Measurements from ENCODE around the gene MIA3. TPM values are rescaled to one million over a fixed set of nuclear protein-coding genes. Genes with fewer than 3 reads are reported as not detected.

MIA3 gene
- total and polyA plus RNA-seq, 9 of the 15 experiments (the other 6 are each of a cell fraction or from before 2014, with no cell fraction given) = 21.6 to 89.4 (median 40.8) TPM

DNA sequence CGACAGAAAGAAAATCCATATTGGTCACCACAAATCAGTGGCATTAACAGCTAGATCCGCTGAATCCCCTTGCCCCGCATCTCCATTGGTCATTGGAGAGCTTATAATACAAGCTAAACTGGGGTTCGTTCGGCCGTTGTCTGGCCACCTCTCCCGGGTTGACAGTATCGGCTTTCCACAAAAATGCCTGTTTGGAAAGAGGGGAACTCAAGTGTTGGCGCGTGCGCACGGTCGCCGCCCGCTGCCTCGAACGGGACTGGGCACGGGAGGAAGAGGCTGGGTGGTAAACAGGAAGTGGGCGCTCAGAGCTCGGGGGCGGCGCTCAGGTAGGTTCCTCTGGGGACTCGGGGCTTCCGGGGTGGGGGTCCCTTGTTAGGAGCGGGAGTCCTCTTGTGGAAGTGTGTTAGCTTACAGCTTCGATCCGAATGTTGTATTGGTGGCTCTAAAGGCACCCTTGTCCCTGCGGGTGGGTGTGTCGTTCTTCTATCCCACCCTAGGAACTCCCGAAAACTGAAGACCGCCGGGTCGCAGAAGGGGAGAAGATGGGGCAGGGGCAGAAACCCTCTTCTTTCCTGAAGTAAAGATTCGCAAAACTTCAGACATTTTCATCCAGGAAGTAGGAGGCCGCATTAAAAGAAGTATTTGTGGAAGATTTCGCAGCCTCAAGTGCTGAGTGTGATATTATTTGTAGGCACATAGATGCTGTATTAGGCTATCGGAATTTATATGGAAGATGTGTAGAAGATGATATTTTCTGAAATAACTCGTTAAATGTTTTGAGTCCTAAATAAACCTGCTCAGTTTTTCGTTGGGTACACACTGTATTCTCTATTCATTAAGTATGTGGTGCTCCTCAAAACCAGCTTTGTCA, 95.4 kb downstream of the MIA3 start (continued):
- TF ChIP-seq, protein P1, sequence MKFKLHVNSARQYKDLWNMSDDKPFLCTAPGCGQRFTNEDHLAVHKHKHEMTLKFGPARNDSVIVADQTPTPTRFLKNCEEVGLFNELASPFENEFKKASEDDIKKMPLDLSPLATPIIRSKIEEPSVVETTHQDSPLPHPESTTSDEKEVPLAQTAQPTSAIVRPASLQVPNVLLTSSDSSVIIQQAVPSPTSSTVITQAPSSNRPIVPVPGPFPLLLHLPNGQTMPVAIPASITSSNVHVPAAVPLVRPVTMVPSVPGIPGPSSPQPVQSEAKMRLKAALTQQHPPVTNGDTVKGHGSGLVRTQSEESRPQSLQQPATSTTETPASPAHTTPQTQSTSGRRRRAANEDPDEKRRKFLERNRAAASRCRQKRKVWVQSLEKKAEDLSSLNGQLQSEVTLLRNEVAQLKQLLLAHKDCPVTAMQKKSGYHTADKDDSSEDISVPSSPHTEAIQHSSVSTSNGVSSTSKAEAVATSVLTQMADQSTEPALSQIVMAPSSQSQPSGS (CRISPR knock-in tag; IDR thresholded peaks at IDR 0.05) = no peak
- TF ChIP-seq PRMT5 (CRISPR knock-in tag; IDR thresholded peaks at IDR 0.05) = no peak
- no peak for TF ChIP-seq RAD51 (IDR thresholded peaks at IDR 0.05; ENCODE audit: borderline replicate concordance, low read depth)
- TF ChIP-seq, protein P2, sequence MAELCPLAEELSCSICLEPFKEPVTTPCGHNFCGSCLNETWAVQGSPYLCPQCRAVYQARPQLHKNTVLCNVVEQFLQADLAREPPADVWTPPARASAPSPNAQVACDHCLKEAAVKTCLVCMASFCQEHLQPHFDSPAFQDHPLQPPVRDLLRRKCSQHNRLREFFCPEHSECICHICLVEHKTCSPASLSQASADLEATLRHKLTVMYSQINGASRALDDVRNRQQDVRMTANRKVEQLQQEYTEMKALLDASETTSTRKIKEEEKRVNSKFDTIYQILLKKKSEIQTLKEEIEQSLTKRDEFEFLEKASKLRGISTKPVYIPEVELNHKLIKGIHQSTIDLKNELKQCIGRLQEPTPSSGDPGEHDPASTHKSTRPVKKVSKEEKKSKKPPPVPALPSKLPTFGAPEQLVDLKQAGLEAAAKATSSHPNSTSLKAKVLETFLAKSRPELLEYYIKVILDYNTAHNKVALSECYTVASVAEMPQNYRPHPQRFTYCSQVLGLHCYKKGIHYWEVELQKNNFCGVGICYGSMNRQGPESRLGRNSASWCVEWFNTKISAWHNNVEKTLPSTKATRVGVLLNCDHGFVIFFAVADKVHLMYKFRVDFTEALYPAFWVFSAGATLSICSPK (IDR thresholded peaks at IDR 0.05; ENCODE audit: borderline replicate concordance) = no peak
- TF ChIP-seq, protein P3, sequence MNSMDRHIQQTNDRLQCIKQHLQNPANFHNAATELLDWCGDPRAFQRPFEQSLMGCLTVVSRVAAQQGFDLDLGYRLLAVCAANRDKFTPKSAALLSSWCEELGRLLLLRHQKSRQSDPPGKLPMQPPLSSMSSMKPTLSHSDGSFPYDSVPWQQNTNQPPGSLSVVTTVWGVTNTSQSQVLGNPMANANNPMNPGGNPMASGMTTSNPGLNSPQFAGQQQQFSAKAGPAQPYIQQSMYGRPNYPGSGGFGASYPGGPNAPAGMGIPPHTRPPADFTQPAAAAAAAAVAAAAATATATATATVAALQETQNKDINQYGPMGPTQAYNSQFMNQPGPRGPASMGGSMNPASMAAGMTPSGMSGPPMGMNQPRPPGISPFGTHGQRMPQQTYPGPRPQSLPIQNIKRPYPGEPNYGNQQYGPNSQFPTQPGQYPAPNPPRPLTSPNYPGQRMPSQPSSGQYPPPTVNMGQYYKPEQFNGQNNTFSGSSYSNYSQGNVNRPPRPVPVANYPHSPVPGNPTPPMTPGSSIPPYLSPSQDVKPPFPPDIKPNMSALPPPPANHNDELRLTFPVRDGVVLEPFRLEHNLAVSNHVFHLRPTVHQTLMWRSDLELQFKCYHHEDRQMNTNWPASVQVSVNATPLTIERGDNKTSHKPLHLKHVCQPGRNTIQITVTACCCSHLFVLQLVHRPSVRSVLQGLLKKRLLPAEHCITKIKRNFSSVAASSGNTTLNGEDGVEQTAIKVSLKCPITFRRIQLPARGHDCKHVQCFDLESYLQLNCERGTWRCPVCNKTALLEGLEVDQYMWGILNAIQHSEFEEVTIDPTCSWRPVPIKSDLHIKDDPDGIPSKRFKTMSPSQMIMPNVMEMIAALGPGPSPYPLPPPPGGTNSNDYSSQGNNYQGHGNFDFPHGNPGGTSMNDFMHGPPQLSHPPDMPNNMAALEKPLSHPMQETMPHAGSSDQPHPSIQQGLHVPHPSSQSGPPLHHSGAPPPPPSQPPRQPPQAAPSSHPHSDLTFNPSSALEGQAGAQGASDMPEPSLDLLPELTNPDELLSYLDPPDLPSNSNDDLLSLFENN (IDR thresholded peaks at IDR 0.05; ENCODE audit: low read depth in 2 of 2, low read length in 2 of 2) = peak; percentile 35 to 95; a peak in 3 of 4 replicates
- TF ChIP-seq, protein P4, sequence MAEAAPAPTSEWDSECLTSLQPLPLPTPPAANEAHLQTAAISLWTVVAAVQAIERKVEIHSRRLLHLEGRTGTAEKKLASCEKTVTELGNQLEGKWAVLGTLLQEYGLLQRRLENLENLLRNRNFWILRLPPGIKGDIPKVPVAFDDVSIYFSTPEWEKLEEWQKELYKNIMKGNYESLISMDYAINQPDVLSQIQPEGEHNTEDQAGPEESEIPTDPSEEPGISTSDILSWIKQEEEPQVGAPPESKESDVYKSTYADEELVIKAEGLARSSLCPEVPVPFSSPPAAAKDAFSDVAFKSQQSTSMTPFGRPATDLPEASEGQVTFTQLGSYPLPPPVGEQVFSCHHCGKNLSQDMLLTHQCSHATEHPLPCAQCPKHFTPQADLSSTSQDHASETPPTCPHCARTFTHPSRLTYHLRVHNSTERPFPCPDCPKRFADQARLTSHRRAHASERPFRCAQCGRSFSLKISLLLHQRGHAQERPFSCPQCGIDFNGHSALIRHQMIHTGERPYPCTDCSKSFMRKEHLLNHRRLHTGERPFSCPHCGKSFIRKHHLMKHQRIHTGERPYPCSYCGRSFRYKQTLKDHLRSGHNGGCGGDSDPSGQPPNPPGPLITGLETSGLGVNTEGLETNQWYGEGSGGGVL (CRISPR knock-in tag; IDR thresholded peaks at IDR 0.05) = no peak
- TF ChIP-seq ZNF589 (CRISPR knock-in tag; IDR thresholded peaks at IDR 0.05; ENCODE audit: low read depth) = no peak
- TF ChIP-seq, protein P5, sequence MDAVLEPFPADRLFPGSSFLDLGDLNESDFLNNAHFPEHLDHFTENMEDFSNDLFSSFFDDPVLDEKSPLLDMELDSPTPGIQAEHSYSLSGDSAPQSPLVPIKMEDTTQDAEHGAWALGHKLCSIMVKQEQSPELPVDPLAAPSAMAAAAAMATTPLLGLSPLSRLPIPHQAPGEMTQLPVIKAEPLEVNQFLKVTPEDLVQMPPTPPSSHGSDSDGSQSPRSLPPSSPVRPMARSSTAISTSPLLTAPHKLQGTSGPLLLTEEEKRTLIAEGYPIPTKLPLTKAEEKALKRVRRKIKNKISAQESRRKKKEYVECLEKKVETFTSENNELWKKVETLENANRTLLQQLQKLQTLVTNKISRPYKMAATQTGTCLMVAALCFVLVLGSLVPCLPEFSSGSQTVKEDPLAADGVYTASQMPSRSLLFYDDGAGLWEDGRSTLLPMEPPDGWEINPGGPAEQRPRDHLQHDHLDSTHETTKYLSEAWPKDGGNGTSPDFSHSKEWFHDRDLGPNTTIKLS (IDR thresholded peaks at IDR 0.05; ENCODE audit: borderline replicate concordance, low read depth) = no peak
- no peak for TF ChIP-seq YBX1 (IDR thresholded peaks at IDR 0.05)
- no peak for TF ChIP-seq TGIF2 (CRISPR knock-in tag; IDR thresholded peaks at IDR 0.05)
- peak; percentile 99 for TF ChIP-seq FOXK1 (CRISPR knock-in tag; IDR thresholded peaks at IDR 0.05; ENCODE audit: borderline replicate concordance)
- no peak for TF ChIP-seq CHCHD3 (CRISPR knock-in tag; IDR thresholded peaks at IDR 0.05)
- no peak for TF ChIP-seq LCOR (CRISPR knock-in tag; IDR thresholded peaks at IDR 0.05)
